Colonic mucosa (tissue), 4 donors: ENCODE data around the gene TATDN2. TPM values are rescaled to one million over a fixed set of nuclear protein-coding genes. Genes with fewer than 3 reads are reported as not detected.
"Not testable (repeated sequence)": the region's sequence is repeated elsewhere in the genome, so short reads cannot be mapped to it uniquely, and the experiment has no call there.

ENCODE experiments used
- DNase-seq: peaks from one replicate; pipeline ENCODE4 v3.0.0-alpha.2; 2020
- H3K27ac ChIP-seq: fragments of 200-600 bp; one replicate; pipeline ENCODE4 v1.8.0; 2021
- H3K27me3 ChIP-seq: fragments of 200-600 bp; one replicate; pipeline ENCODE4 v1.8.0; 2021
- H3K36me3 ChIP-seq: fragments of 200-600 bp; one replicate; pipeline ENCODE4 v1.8.0; 2021
- H3K4me1 ChIP-seq: fragments of 200-600 bp; one replicate; pipeline ENCODE4 v1.8.0; 2021; ENCODE audit warnings: mild to moderate bottlenecking
- H3K4me3 ChIP-seq: fragments of 200-600 bp; one replicate; pipeline ENCODE4 v1.8.0; 2021
- H3K9ac ChIP-seq, 2 donors: one replicate each; pipeline ENCODE4 v1.7.0; 2013; ENCODE audit warnings: control low read depth in 2 of 2, low read depth in 2 of 2, low read length in 2 of 2
- H3K9me3 ChIP-seq: fragments of 200-600 bp; one replicate; pipeline ENCODE4 v1.8.0; 2021
- intact Hi-C: fragments of 100-400 bp; cut with DNase I; formaldehyde crosslinking; loops from one replicate; pipeline ENCODE4 v1.14.1; 2022
- total RNA-seq, 2 donors: library from RNA; stranded (reverse); fragmentation: NEBNext Ultra II Directional in 1 of 2; extraction: Animal tissue kit (Norgen Biotek cat#: 25700) in 1 of 2; gene quantifications; one replicate each; pipeline ENCODE4 v1.2.1, GENCODE V29; 2021
- TF ChIP-seq, protein P1 (sequence below): fragments of 200-600 bp; IDR thresholded peaks from one replicate; pipeline ENCODE4 v1.8.0; 2022; ENCODE audit warnings: antibody characterized with exemption, mild to moderate bottlenecking
- donor health status: healthy.
- donor health status: DM: no; HTN: no; CAD: no.
- donor health status: DM: no; HTN: no; CAD: no.

TATDN2 gene
- total RNA-seq, 2 donors from 2014 or later, result 28.9 to 35.3 TPM

DNA sequence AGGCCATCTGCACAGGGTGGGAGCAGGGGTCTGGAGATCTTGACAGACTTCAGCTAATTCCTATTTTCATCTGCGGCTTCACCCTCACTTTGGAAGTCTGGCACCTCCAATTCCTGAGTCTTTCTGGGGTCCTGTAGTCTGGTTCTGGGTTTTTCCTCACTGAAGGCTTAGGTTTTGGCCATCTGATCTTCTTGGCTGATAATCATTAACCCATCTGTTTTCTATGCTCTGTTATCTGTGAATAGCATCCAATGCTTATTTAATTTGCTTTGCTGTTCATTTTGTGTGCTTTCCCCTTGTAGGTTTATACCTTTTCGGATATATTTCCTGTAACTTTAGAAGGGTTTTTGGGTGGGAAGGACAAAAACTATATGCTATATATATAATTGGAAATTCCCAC is 17.6 kb downstream of the TATDN2 start:
- H3K27ac ChIP-seq, result no peak overlapping the region
- intact Hi-C loops, result no loop called here
- TF ChIP-seq, protein P1, sequence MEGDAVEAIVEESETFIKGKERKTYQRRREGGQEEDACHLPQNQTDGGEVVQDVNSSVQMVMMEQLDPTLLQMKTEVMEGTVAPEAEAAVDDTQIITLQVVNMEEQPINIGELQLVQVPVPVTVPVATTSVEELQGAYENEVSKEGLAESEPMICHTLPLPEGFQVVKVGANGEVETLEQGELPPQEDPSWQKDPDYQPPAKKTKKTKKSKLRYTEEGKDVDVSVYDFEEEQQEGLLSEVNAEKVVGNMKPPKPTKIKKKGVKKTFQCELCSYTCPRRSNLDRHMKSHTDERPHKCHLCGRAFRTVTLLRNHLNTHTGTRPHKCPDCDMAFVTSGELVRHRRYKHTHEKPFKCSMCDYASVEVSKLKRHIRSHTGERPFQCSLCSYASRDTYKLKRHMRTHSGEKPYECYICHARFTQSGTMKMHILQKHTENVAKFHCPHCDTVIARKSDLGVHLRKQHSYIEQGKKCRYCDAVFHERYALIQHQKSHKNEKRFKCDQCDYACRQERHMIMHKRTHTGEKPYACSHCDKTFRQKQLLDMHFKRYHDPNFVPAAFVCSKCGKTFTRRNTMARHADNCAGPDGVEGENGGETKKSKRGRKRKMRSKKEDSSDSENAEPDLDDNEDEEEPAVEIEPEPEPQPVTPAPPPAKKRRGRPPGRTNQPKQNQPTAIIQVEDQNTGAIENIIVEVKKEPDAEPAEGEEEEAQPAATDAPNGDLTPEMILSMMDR, result no peak
- no peaks in the 10 kb centered on the region for H3K9me3 ChIP-seq
- H3K27me3 ChIP-seq, result no peaks in the 10 kb centered on the region
- H3K36me3 ChIP-seq, result peaks cover 18% of the 10 kb centered on the region
- H3K4me1 ChIP-seq, result no peaks in the 10 kb centered on the region
- no peak for DNase-seq
- H3K4me3 ChIP-seq, result no peak overlapping the region
- H3K9ac ChIP-seq, result no peak overlapping the region

DNA sequence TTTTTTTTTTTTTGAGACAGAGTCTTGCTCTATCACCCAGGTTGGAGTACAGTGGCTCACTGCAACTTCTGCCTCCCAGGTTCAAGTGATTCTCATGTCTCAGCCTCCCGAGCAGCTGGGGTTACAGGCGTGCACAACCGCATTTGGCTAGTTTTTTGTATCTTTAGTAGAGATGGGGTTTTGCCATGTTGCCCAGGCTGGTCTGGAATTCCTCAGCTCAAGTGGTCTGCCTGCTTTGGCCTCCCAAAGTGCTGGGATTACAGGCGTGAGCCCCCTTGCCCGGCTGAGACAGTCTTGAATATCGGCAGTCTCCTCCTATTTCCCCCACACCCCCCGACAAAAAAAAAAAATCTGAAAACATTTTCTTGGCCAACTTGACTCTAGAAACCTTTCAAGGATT is 18.7 kb downstream of the TATDN2 start:
- H3K9ac ChIP-seq, H3K9me3 ChIP-seq, intact Hi-C loops, H3K4me3 ChIP-seq, H3K4me1 ChIP-seq, H3K27ac ChIP-seq, DNase-seq, H3K27me3 ChIP-seq: not testable (repeated sequence)
- peaks cover 20% of the 10 kb centered on the region for H3K36me3 ChIP-seq

- Histone ChIP-seq H3K4me1 (no peaks in the 10 kb centered on the region), H3K27ac (no peak overlapping the region), H3K9ac (no peak overlapping the region), H3K27me3 (no peaks in the 10 kb centered on the region), H3K36me3 (peaks cover 20% of the 10 kb centered on the region), H3K4me3 (no peak overlapping the region), H3K9me3 (no peaks in the 10 kb centered on the region)
- no peak for DNase-seq
- TF ChIP-seq, protein P1, result no peak
- intact Hi-C loops, result no loop called here
Measured at GRCh38 chr3:10268116-10268515, 19.9 kb downstream of the TATDN2 start.

DNA sequence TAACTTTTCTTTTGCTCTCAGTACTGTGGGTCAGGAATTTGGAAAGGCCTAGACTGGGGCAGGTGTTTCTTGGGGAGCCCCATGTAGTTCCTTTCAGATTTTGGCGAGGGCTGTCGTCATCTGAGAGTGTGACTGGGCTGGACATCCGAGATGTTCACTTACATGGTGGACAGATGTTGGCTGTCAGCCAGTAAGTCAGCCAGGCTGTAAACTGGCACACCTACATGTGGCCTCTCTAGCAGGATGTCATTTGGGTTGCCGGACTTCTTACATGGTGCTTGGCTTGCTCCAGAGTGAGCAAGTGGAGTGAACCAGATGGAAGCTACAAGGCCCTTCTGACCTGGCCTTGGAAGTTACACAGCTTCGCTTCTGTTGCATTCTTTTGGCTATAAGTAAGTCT is 20.7 kb downstream of the TATDN2 start:
- no peak for DNase-seq
- no peaks in the 10 kb centered on the region for H3K9me3 ChIP-seq
- H3K4me1 ChIP-seq, result no peaks in the 10 kb centered on the region
- no peak overlapping the region for H3K27ac ChIP-seq
- H3K36me3 ChIP-seq, result peaks cover 20% of the 10 kb centered on the region
- no peak overlapping the region for H3K4me3 ChIP-seq
- no peak overlapping the region for H3K9ac ChIP-seq
- H3K27me3 ChIP-seq, result no peaks in the 10 kb centered on the region
- TF ChIP-seq, protein P1, result no peak
- intact Hi-C loops, result no loop called here

DNA sequence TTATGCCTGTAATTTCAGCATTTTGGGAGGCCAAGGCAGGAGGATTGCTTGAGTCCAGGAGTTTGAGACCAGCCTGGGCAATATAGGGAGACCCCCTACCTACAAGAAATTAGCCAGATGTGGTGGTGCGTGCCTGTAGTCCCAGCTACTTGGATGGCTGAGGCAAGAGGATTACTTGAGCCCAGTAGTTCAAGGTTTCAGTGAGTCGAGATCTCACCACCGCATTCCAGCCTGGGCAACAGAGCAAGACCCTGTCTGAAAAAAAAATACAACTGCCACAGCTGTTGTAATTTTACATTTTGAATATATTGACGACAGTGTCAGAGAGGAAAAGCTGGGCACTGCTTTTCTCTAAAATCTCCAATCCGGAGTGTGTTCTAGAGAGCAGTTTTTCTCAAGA is 21.2 kb downstream of the TATDN2 start:
- Histone ChIP-seq H3K36me3 (peaks cover 20% of the 10 kb centered on the region), H3K9ac (no peak overlapping the region), H3K4me1 (no peaks in the 10 kb centered on the region), H3K27me3 (no peaks in the 10 kb centered on the region), H3K9me3 (no peaks in the 10 kb centered on the region), H3K4me3 (no peak overlapping the region), H3K27ac (no peak overlapping the region)
- intact Hi-C loops, result no loop called here
- TF ChIP-seq, protein P1, result no peak
- no peak for DNase-seq

DNA sequence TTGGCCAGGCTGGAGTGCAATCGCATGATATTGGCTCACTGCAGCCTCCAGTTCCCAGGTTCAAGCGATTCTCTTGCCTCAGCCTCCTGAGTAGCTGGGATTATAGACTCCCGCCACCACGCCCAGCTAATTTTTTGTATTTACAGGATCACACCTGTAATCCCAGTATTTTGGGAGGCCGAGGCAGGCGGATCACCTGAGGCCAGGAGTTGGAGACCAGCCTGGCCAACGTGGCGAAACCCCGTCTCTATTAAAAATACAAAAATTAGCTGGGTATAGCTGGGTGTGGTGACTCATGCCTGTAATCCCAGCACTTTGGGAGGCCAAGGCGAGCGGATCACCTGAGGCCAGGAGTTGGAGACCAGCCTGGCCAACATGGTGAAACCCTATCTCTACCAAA is 24.2 kb downstream of the TATDN2 start:
- H3K4me3 ChIP-seq, H3K4me1 ChIP-seq, DNase-seq, H3K27me3 ChIP-seq, intact Hi-C loops, H3K27ac ChIP-seq, H3K9ac ChIP-seq, H3K9me3 ChIP-seq: not testable (repeated sequence)
- H3K36me3 ChIP-seq, result peaks cover 20% of the 10 kb centered on the region

DNA sequence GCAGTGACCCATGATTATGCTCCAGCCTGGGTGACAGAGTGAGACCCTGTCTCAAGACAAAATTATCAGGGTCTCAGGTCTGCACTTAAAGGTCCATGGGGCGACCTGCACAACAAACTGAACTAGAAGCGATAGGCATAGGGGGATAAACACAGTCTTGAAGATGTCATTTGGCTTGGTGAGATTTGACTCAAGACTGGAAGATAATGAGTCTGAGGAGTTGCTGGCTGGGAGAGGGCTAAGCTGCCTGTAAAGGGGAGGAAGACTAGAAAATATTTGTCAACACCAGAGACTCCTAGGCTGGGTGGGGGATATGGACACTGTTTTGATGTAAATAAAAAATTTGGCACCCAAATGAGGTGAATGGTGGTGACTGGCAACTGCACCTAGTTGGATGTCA is 24.7 kb downstream of the TATDN2 start:
- no peaks in the 10 kb centered on the region for H3K27me3 ChIP-seq
- TF ChIP-seq, protein P1, result no peak
- intact Hi-C loops, result no loop called here
- H3K9ac ChIP-seq, result no peak overlapping the region
- H3K36me3 ChIP-seq, result peaks cover 20% of the 10 kb centered on the region
- DNase-seq, result no peak
- no peaks in the 10 kb centered on the region for H3K4me1 ChIP-seq
- no peak overlapping the region for H3K4me3 ChIP-seq
- H3K9me3 ChIP-seq, result no peaks in the 10 kb centered on the region
- H3K27ac ChIP-seq, result no peak overlapping the region
